ENCODE data around the gene PROM1.

PROM1 gene

DNA sequence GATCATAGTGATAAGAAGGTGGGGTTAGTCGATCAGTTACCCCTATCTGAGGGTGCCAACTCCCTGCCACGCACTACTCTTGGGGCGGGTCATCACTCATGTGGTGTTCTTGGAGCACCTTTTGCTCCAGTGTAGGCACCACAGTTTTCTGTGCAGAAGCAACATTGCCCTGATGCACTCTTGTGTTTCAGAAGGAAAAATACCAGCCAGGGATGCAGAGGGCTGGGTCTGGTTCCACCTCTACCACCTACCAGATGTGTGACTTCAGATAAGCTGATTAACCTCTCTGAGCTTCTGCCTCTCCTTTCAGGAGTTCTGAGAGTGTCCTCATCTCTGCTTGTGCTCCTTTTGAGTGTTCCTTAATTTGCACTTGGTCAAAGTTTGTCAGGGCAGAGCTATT lies 29.9 kb upstream of the PROM1 start:
- in situ Hi-C loops (cut with HindIII; ENCODE audit: low pct_ligation_motif_present, low pct_unique_long_range_greater_than_20kb, low sequenced_read_pairs), result no loop called here
- no peak for DNase-seq

DNA sequence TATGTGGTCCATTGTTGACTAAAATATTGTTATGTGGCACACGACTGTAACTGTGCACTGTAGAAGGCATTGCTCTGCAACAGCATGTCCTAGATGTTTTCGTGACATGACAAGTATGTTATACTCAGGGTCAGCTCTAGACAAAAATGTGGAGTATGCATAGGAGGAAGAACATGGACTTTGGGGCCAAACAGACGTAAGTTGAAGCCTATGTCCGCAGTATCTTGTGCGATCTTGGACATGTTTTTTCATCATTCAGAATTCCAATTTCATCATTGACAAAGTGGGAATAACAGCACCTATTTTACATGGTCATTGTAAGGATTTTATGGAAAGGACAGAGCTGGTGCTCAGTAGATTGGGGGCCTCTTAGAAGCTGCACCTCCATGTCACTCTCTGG lies 27.7 kb upstream of the PROM1 start:
- in situ Hi-C loops (cut with HindIII; ENCODE audit: low pct_ligation_motif_present, low pct_unique_long_range_greater_than_20kb, low sequenced_read_pairs), result no loop called here
- DNase-seq, result no peak

DNA sequence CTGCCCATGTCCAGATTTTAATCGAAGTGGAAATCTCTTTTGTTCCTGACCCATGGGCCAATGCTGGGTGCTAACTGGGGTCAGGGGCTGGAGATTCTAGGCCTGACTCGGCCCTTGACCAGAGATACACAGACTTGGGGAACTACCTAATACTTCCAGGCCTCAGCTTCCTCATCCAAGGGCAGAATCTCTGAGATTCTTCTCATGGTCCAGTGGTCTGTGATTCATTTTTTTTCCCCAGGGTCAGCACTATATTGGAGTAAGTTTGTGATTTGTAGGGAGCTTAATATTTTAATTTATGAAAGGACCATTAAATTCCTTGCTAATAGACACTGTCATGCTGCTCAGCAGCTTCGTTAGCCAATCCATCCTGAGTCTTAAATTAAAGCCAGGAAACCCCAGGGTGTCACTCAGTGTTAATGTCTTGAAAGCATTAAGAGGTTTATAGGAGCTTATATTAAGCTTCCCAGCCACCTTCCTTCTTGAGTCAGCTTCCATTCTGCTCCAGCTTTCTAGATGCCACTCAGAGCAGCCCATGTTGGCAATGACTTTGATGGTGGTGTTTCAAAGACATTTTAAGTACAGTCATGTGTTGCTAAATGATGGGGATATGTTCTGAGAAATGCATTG lies 27.0 kb upstream of the PROM1 start:
- DNase-seq, result no peak
- in situ Hi-C loops (cut with HindIII; ENCODE audit: low pct_ligation_motif_present, low pct_unique_long_range_greater_than_20kb, low sequenced_read_pairs), result no loop called here

DNA sequence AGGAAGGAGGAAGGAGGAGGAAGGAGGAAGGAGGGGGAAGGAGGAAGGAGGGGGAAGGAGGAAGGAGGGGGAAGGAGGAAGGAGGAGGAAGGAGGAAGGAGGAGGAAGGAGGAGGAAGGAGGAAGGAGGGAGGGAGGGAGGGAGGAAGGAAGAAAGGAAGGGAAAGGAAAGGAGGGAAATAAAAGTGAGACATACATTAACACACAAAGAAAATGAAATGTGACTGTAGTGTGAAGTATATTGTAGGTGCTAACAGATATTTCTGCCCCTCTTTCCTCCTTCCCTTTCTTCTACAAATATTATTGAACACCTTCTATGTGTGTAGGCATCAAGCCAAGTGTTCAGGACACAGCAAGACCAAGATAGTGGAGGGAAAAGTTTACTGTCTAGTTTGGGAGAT lies 26.4 kb upstream of the PROM1 start:
- no peak for DNase-seq
- in situ Hi-C loops (cut with HindIII; ENCODE audit: low pct_ligation_motif_present, low pct_unique_long_range_greater_than_20kb, low sequenced_read_pairs), result no loop called here

DNA sequence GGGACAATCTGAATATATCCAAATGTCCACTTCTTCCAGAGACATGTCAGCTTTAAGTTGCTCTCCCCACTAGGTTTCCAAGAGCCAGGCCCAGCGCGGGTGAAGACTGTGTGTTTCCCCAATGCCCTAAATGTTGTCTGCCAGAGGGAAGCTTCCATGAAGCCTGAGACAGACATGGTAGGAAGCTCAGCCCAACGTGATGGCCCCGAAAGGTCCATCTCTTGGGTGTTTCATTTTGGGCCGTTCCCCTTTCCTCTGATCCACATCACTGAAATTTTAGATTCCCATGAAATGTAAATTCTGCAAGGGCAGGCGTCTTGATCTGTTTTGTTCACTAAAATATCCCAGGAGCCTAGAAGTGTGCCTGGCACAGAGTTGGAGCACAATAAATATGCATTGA lies 25.4 kb upstream of the PROM1 start:
- no peak for DNase-seq
- in situ Hi-C loops (cut with HindIII; ENCODE audit: low pct_ligation_motif_present, low pct_unique_long_range_greater_than_20kb, low sequenced_read_pairs), result no loop called here

DNA sequence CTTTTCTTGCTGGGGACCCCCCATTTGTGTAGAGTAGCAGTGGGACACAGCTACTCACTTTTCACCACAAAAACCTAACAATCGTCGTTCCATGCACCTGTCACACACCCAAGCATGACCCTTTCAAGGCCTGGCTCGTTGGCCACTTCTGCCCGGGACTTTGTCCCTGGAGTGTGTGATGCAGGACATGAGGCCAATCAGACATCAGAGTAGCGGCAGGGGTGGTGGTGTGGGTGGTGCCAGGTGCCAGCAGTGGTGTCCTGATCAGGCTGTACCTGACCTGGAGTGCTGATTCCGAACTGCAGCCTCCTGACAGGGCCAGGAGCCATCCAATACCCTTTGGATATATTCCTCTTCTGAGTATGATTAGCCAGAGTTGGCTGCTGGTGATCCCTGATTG lies 23.1 kb upstream of the PROM1 start:
- no peak for DNase-seq
- in situ Hi-C loops (cut with HindIII; ENCODE audit: low pct_ligation_motif_present, low pct_unique_long_range_greater_than_20kb, low sequenced_read_pairs), result no loop called here

DNA sequence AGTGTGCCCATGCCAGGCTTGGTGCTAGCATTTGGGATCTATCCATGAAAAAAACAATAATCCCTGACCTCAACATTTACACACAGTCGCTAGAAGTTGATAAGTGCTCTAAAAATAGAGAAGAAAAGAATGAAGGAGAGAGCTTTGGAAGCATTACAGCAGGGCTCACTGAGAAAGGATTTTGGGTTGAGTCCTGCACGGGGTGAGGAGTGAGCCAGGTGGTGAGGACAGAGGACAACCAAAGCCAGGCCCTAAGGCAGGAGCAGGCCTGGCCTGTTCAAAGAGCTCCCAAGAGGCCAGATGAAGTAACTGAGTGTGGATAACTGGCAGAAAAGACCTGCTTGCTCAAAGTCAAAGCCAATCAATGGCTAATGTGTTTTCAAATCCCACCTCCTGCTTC lies 20.7 kb upstream of the PROM1 start:
- in situ Hi-C loops (cut with HindIII; ENCODE audit: low pct_ligation_motif_present, low pct_unique_long_range_greater_than_20kb, low sequenced_read_pairs), result no loop called here
- no peak for DNase-seq

DNA sequence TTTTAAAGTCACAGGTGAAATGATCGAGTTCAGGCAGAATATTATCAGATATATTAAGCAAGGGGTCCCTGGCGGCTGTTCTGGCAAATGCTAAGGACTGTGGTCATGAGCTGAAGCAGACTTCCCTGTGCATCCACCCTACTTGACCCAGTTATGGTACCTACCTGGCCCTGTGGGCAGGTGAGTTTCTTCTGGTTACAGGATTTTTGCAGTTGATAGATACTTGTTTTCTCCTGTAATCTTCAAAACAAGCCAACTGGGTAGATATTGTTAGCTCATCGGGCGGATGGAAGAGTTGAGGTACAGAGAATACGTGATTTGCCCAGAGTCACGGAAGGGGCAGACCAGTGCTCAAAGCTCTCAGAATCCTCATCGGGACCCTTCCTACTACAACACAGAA lies 18.5 kb upstream of the PROM1 start:
- DNase-seq, result no peak
- in situ Hi-C loops (cut with HindIII; ENCODE audit: low pct_ligation_motif_present, low pct_unique_long_range_greater_than_20kb, low sequenced_read_pairs), result no loop called here

DNA sequence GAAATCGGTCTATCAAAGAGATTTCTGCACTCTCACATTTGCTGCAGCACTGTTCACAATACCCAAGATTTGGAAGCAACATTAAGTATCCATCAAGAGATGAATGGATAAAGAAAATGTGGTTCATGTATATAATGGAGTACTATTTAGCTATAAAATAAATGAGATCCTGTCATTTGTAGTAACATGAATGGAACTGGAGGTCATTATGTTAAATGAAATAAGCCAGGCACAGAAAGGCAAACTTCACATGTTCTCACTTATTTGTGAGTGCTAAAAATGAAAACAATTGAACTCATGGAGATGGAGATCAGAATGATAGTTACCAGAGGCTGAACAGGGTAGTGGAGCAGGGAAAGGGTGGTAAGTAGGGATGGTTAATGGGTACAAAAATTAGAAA lies 17.0 kb upstream of the PROM1 start:
- in situ Hi-C loops (cut with HindIII; ENCODE audit: low pct_ligation_motif_present, low pct_unique_long_range_greater_than_20kb, low sequenced_read_pairs), result no loop called here
- no peak for DNase-seq

DNA sequence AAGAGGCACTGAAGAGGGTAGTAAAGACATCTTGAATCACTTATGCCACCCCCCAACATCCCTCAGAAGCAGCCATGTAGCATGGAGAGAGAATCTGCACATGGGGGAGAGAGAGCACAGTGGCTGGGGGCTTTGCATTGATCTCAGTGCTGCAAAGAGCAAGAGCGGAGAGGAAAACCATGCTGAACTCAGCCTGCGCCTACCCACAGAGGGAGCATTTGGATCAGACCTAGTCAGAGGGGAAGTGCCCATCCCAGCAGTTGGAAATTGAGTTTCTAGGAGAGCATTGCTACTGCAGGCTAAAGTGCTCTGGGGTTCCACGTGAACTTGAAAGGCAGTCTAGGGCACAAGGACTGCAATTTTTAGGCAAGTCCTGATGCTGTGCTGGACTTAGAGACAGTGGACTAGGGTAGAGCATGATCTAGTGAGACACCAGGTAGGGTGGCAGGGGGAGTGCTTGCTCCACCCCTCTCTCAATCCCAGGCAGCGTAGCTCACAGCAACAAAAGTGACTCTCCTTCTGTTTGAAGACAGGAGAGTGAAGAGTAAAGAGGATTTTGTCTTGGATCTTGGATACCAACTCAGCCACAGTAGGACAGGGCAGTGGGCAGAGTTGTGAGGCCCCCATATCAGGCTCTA lies 9.0 kb upstream of the PROM1 start:
- no peak for DNase-seq
- in situ Hi-C loops (cut with HindIII; ENCODE audit: low pct_ligation_motif_present, low pct_unique_long_range_greater_than_20kb, low sequenced_read_pairs), result no loop called here

DNA sequence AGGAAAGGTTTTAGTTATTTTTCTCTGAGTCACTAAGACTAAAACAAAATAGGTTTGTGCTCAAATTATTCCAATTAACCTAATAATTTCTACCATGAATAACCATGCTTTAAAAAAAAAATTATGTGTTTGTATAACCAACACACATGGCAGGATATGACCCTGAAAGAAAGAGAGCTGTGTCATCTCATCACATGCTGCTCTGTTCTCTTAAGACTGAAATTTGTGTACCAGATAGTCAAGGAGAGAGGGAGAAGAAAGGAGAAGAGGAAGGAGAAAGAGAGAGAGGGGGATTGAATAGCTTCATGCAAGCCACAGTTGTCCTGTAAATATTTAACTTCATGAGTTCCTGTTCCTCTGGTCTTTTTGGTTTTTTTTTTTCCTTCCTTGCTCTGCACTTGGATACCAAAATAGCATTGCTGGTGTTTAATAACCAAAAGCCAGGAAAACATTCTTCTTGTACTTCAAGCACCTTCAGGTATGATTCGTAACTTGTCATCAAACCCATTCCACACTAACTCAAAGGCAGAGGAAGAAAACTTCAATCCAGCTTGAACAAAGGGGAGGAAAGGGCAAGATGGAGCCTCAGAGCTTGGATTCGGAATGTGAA lies 6.4 kb upstream of the PROM1 start:
- in situ Hi-C loops (cut with HindIII; ENCODE audit: low pct_ligation_motif_present, low pct_unique_long_range_greater_than_20kb, low sequenced_read_pairs), result no loop called here
- peak; percentile 12 for DNase-seq

DNA sequence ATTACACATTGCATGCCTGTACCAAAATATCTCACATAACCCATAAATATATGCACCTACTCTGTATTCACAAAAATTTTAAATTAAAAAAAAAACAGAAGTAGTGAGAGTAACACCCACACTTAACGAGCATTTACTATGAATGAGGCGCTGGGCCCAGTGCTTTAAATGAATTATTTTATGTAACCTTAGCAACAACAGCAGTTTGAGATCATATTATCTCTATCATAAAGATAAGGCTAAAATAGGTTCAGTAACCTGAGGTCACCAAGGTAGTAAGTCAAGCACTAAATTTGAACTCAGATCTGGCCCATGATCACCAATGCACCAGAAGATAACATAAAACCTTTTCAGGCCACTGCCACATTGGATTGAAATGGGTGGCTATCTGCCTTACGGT lies 5.3 kb upstream of the PROM1 start:
- in situ Hi-C loops (cut with HindIII; ENCODE audit: low pct_ligation_motif_present, low pct_unique_long_range_greater_than_20kb, low sequenced_read_pairs), result no loop called here

DNA sequence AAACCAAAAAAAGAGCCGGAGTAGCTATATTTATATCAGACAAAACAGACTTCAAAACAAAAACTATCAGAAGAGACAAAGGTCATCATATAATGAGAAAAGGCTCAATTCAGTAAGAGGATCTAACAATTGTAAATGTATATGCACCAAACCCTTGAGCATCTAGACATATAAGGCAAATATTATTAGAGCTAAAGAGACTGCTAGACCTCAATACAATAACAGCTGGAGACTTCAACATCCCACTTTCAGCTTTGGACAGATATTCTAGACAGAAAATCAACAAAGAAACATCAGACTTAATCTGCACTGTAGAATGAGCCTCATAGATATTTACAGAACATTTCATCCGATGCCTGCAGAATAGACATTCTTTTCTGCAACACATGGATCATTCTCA lies 4.8 kb upstream of the PROM1 start:
- no peak for DNase-seq
- in situ Hi-C loops (cut with HindIII; ENCODE audit: low pct_ligation_motif_present, low pct_unique_long_range_greater_than_20kb, low sequenced_read_pairs), result no loop called here

More for the DNA sequence above, 5.3 kb upstream of the PROM1 start:
- no peak for DNase-seq

DNA sequence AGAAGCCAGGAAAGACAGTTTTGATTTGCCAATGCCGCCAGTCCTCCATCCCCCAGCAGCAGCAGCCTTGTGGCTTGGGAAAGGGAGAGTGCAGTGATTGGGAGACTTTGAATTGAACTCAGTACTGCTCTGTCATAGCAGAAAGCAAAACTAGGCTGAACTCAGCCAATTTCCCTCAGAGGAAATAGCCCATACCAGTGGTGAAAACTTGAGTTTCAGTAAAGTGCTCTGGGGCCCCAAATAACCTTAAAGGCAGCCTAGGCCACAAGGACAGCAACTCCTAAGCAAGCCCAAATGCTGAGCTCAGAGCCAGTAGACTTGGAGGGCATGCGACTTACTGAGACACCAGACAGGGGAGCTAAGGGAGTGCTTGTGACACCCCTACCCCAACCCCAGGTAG lies 2.0 kb upstream of the PROM1 start:
- DNase-seq, result no peak
- in situ Hi-C loops (cut with HindIII; ENCODE audit: low pct_ligation_motif_present, low pct_unique_long_range_greater_than_20kb, low sequenced_read_pairs), result no loop called here

DNA sequence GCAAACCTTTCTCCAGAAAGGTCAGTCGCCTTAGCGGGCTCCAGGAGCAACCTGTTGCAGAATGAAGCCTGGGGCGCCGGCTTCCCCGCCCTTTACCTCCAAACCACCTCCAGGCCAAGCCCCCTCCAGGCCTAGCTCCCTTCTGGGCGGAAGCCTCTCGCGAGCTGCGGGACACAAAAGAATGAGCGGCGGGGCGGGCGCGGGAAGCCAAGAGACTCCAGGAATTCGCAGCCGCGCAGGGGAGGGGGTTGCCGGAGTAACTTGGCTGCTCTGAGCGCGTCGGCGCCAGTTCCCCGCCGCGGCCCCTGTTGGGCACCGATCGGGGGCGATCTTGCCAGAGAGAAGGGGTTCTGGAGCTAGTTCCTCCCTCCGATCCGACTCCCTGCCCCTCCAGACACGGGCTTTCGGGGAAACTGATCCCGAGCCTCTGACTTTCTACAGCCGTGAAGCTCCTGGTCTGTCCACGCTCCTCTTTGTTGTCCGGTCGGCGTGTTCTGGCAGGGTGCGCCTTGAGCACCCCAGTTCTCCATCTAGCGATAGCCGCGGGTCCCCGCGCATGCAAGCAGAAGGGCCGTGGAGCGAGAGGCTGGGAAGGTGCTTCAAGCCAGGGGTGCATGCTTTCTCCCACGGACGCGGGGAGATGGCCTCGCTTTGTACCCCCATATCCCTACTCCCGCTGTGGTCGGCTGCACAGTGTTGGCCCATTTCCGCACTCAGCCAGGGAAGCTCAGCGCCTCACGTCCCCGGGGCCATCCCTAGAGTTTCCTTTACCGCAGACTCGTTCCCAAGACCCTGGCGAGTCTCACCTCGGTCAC lies 1.2 kb downstream of the PROM1 start:
- in situ Hi-C loops (cut with HindIII; ENCODE audit: low pct_ligation_motif_present, low pct_unique_long_range_greater_than_20kb, low sequenced_read_pairs), result no loop called here

DNA sequence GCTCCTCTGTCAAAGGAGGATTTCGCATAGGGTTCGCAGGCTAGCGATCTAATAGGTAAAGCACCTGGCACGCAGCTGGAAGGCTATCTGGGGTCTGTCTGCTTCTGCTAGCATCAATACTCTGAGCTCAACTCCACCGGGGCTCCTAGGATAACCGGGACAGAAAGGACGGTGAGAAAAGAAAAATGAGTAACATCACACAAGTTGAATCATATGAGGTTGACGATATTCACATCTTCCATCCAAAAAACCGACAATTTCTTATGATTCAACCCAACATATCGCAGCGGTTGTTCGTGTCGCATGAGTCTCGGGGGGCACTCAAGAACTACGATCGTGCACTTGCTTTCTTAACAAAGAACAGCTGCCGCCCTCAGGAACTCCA lies 1.8 kb downstream of the PROM1 start:
- no peak for DNase-seq
- in situ Hi-C loops (cut with HindIII; ENCODE audit: low pct_ligation_motif_present, low pct_unique_long_range_greater_than_20kb, low sequenced_read_pairs), result no loop called here

More for the DNA sequence above, 1.2 kb downstream of the PROM1 start:
- DNase-seq, result peak; percentile 15

DNA sequence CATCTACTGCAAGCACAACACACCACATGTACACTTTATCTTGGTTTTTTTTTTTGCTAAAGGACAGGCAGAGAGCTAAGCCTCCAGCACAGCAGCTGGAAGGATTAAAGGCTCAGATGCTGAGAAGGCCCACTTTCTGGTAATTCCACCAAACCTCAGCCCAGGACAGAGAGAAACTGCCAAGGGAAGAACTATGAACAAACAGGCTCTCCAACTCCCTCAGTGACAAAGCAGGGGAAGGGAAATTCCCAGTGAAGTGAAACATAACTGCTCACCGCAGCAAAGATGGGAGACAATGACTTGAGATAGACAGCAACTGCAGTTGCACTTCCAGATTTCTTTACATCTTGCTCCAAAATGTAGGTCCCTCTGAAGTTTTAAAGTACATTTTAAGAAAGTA lies 4.8 kb downstream of the PROM1 start:
- no peak for DNase-seq
- in situ Hi-C loops (cut with HindIII; ENCODE audit: low pct_ligation_motif_present, low pct_unique_long_range_greater_than_20kb, low sequenced_read_pairs), result no loop called here

DNA sequence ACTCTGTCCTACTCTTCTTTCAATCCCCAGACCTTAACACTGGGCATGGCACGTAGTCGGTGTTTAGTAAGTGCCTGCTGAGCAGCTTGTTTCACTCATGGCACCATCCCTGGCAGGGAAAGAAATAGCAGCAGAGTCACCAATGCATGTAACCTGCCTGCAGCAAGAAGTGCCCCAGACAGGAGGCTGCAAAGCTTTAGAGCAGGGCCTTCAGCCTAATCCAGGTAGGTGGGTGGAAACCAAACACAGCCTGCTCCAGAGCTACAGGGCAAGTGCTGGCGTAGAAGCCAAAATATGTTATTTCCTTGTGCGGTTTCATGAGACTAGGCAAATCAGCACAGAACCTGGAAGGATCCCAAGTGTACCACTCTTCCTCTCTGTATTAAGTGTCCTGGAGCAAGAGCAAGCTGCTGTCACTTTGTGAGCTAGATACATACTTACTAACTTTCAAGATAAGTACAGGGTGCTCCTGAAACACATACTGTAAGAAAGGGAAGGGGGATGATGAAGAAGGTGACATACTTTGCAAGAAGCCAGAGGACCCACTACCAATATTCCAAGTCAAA lies 5.5 kb downstream of the PROM1 start:
- no peak for DNase-seq
- in situ Hi-C loops (cut with HindIII; ENCODE audit: low pct_ligation_motif_present, low pct_unique_long_range_greater_than_20kb, low sequenced_read_pairs), result no loop called here

DNA sequence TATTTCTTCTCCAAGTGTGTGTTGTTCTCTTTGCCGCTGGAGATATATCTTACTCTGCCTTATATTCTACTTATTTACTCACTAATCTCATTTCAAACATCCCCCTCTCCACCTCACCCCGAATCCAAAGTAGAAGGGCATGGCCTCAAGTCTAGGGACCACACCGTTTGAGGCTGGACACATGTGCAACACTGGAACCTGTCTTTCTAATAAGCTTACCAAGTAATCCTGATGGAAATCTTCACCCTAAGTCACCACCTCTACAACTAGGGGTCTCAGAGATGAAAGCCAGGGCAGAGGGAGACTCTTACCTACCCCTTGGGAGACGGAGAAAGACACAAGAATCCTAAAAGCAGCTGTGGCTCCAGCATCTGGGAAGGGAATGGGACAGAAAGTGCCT lies 6.0 kb downstream of the PROM1 start:
- in situ Hi-C loops (cut with HindIII; ENCODE audit: low pct_ligation_motif_present, low pct_unique_long_range_greater_than_20kb, low sequenced_read_pairs), result no loop called here
- no peak for DNase-seq
